Thoracic aorta (tissue), 2 donors: ENCODE results near the gene F13A1. TPM values are rescaled to one million over a fixed set of nuclear protein-coding genes. Genes with fewer than 3 reads are reported as not detected.

ENCODE experiments used
- ATAC-seq: fragments of 150-250 bp; one replicate; pipeline ENCODE4 v1.8.0; 2017; ENCODE audit warnings: low read depth; ENCODE audit not compliant: insufficient number of reproducible peaks, low FRiP score
- DNase-seq: peaks from one replicate; pipeline ENCODE4 v3.0.0-alpha.2; 2020; ENCODE audit warnings: low spot score
- H3K27ac ChIP-seq, 2 donors: fragments of 200-600 bp; sonication (generic); 1 replicate in 1 of 2; 2 replicates in 1 of 2; pipeline ENCODE4 v1.5.1; 2016; ENCODE audit warnings: mild to moderate bottlenecking in 2 of 2, moderate library complexity in 2 of 2
- H3K27me3 ChIP-seq: fragments of 200-600 bp; sonication (generic); replicated peaks from 2 replicates; pipeline ENCODE4 v1.6.0; 2016; ENCODE audit warnings: mild to moderate bottlenecking; ENCODE audit not compliant: insufficient read depth
- H3K36me3 ChIP-seq: fragments of 200-600 bp; sonication (generic); one replicate; pipeline ENCODE4 v1.5.1; 2016
- H3K4me1 ChIP-seq, 2 donors: fragments of 200-600 bp; sonication (generic); 1 replicate in 1 of 2; 2 replicates in 1 of 2; pipeline versions ENCODE4 v1.5.1 to v1.6.0; 2016; ENCODE audit warnings: low read depth in 2 of 2, mild to moderate bottlenecking in 1 of 2; ENCODE audit not compliant: control insufficient read depth in 1 of 2
- H3K4me3 ChIP-seq: fragments of 200-600 bp; sonication (generic); 2 replicates; pipeline ENCODE4 v1.5.1; 2016; ENCODE audit warnings: mild to moderate bottlenecking
- H3K9me3 ChIP-seq: fragments of 200-600 bp; sonication (generic); 2 replicates; pipeline ENCODE4 v1.5.1; 2016
- total RNA-seq, 2 donors: library from RNA; depleted of rRNA; stranded (reverse); fragments of >200 nt; gene quantifications; one replicate each; pipeline versions ENCODE4 v1.1.0 to v1.2.3, GENCODE V29; 2016
- TF ChIP-seq, protein P1 (sequence below): fragments of 200-600 bp; sonication (generic); IDR thresholded peaks from one replicate; pipeline ENCODE4 v1.5.1; 2019; ENCODE audit warnings: antibody characterized with exemption

The F13A1 gene
- total RNA-seq, 2 donors from 2014 or later = 156 to 228 TPM

DNA sequence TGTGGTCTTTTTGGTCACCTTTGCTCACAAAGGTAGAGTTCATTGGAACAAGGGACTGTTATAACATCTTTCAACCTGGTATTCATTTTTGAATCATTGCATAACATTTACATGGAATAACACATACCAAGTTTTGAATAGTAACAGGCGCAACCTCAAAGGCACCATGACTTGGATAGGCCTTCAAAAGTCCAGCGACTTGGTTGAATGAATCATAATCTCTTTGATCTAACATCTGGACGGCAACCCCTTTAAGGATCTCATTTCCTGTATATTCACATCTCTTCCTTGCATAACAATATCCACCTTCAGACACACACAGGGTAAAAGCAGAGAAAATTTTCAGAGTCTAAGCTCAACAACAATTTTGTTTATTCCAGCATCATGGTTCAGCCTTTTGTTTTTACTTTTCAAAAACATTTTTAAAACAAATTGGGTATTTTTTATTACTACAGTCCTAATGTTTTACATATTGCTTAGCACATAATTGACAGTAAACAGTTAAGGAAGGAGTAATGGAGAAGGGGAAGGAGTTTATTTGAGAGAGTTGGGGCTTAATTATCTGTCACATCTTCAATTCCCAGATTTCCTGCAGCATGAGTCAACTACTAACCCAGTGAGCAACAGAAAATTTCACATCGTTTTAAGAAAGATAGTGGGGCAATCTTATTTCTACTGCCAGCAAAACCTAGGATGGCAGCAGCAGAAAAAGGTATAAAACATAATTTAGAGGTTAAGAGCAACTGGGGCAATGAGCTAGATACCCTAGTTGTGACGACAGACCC is 41.8 kb upstream of the F13A1 start:
- H3K4me3 ChIP-seq = no peak overlapping the region
- TF ChIP-seq, protein P1, sequence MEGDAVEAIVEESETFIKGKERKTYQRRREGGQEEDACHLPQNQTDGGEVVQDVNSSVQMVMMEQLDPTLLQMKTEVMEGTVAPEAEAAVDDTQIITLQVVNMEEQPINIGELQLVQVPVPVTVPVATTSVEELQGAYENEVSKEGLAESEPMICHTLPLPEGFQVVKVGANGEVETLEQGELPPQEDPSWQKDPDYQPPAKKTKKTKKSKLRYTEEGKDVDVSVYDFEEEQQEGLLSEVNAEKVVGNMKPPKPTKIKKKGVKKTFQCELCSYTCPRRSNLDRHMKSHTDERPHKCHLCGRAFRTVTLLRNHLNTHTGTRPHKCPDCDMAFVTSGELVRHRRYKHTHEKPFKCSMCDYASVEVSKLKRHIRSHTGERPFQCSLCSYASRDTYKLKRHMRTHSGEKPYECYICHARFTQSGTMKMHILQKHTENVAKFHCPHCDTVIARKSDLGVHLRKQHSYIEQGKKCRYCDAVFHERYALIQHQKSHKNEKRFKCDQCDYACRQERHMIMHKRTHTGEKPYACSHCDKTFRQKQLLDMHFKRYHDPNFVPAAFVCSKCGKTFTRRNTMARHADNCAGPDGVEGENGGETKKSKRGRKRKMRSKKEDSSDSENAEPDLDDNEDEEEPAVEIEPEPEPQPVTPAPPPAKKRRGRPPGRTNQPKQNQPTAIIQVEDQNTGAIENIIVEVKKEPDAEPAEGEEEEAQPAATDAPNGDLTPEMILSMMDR = no peak
- no peaks in the 10 kb centered on the region for H3K27me3 ChIP-seq
- ATAC-seq = no peak
- no peak overlapping the region for H3K27ac ChIP-seq
- H3K9me3 ChIP-seq = no peaks in the 10 kb centered on the region
- DNase-seq = no peak
- no peaks in the 10 kb centered on the region for H3K36me3 ChIP-seq
- no peaks in the 10 kb centered on the region for H3K4me1 ChIP-seq

DNA sequence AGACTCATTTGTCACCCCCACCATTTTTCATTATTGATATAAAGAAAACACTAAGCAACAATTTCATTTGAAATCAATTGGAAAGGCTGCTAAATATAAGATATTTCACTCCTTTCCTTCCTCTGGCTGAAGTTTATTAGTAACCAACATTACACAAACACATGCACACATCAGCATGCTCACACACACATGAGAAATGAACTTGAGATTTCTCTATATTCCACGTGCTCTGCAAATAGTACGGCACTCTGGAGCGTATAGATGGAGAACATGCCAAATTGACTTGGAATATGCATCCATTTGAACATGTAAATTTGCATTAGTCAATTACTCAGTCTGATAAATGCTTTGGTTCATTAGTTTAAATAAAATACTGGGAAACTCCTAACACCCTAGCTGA is 37.1 kb upstream of the F13A1 start:
- ATAC-seq (no peak), DNase-seq (no peak)
- Histone ChIP-seq H3K4me1 (no peaks in the 10 kb centered on the region), H3K27ac (no peak overlapping the region), H3K36me3 (no peaks in the 10 kb centered on the region), H3K27me3 (no peaks in the 10 kb centered on the region), H3K4me3 (no peak overlapping the region), H3K9me3 (no peaks in the 10 kb centered on the region)
- TF ChIP-seq, protein P1 = no peak

DNA sequence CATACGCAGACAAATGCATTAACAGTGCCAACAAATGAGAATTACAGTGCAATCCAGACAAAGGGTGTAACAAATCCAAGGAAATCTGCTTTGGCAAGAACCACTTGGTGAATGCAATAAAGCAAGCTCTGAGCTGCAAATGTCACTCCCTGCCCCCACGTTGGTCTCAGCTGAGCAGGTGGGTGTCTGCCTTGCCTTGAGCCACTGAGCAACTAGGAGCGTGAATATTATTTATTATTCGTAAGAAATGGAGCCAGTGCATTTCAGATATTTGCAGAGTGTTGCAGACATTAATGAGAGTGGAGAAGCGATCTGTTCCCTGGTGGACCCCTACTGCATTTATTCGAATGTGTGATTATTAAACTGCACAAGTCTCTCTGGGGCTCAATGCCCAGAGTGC is 36.6 kb upstream of the F13A1 start:
- Histone ChIP-seq H3K27ac (no peak overlapping the region), H3K4me1 (no peaks in the 10 kb centered on the region), H3K9me3 (no peaks in the 10 kb centered on the region), H3K4me3 (no peak overlapping the region), H3K36me3 (no peaks in the 10 kb centered on the region), H3K27me3 (no peaks in the 10 kb centered on the region)
- no peak for ATAC-seq
- no peak for DNase-seq
- TF ChIP-seq, protein P1 = no peak

GRCh38 chr6:6352772-6353171 is 32.3 kb upstream of the F13A1 start:
- no peaks in the 10 kb centered on the region for H3K4me1 ChIP-seq
- no peak overlapping the region for H3K27ac ChIP-seq
- ATAC-seq (no peak), DNase-seq (no peak)
- TF ChIP-seq, protein P1 = no peak
- H3K4me3 ChIP-seq = no peak overlapping the region
- H3K36me3 ChIP-seq = no peaks in the 10 kb centered on the region
- H3K27me3 ChIP-seq = no peaks in the 10 kb centered on the region
- H3K9me3 ChIP-seq = no peaks in the 10 kb centered on the region

- H3K4me1 ChIP-seq = no peaks in the 10 kb centered on the region
These were observed 31.1 kb upstream of the F13A1 start for GRCh38 chr6:6351511-6352025.

More at GRCh38 chr6:6351511-6352025, 31.1 kb upstream of the F13A1 start:
- TF ChIP-seq, protein P1 = no peak
- Histone ChIP-seq H3K27me3 (no peaks in the 10 kb centered on the region), H3K36me3 (no peaks in the 10 kb centered on the region), H3K27ac (no peak overlapping the region), H3K9me3 (no peaks in the 10 kb centered on the region), H3K4me3 (no peak overlapping the region)
- ATAC-seq (no peak), DNase-seq (no peak)
